ENCODE measurements around the gene FBN3. TPM values are rescaled to one million over a fixed set of nuclear protein-coding genes. Genes with fewer than 3 reads are reported as not detected.

FBN3 gene
- polyA plus RNA-seq, 1 donor from 2014 or later = 52.7 TPM

GRCh38 chr19:8050274-8051096, 98.9 kb downstream of the FBN3 start (continued):
- TF ChIP-seq EP300 (conservative IDR thresholded peaks at IDR 0.05; ENCODE audit: poor library complexity, severe bottlenecking) (no peak), MXI1 (conservative IDR thresholded peaks at IDR 0.05; ENCODE audit: poor library complexity, severe bottlenecking) (no peak)

- Histone ChIP-seq H3K9me2 (ENCODE audit: insufficient read depth, low read length) (no peaks in the 10 kb centered on the region), H3K36me3 (ENCODE audit: insufficient read depth, low read length) (no peaks in the 10 kb centered on the region), H3K4me3 (ENCODE audit: low read length) (no peak overlapping the region), H3K27me3 (ENCODE audit: insufficient read depth, low read depth, low read length) (peaks cover 3% of the 10 kb centered on the region), H3K79me2 (replicated peaks; ENCODE audit: insufficient read depth, low read length) (no peaks in the 10 kb centered on the region), H2AFZ (ENCODE audit: low read depth, low read length) (no peak overlapping the region), H3K4me2 (ENCODE audit: low read length) (no peak overlapping the region), H3K27ac (ENCODE audit: low read length) (no peak overlapping the region), H3K9me3 (ENCODE audit: low read length) (no peaks in the 10 kb centered on the region), H4K20me1 (ENCODE audit: insufficient read depth) (no peaks in the 10 kb centered on the region), H3K9ac (ENCODE audit: low read length) (no peak overlapping the region), H3F3A (ENCODE audit: insufficient read depth, low read length, poor library complexity, severe bottlenecking) (no peaks in the 10 kb centered on the region)
- TF ChIP-seq POLR2AphosphoS5 (IDR thresholded peaks at IDR 0.05) (no peak), MXI1 (conservative IDR thresholded peaks at IDR 0.05; ENCODE audit: poor library complexity, severe bottlenecking) (no peak), TAF1 (IDR thresholded peaks at IDR 0.05; ENCODE audit: low read depth) (no peak), EZH2 (IDR thresholded peaks at IDR 0.05; ENCODE audit: borderline replicate concordance, insufficient read depth, low read length, poor library complexity, severe bottlenecking) (no peak), SMC3 (conservative IDR thresholded peaks at IDR 0.05; ENCODE audit: poor library complexity) (no peak), REST (IDR thresholded peaks at IDR 0.05; ENCODE audit: borderline replicate concordance) (no peak), EP300 (conservative IDR thresholded peaks at IDR 0.05; ENCODE audit: poor library complexity, severe bottlenecking) (no peak), RAD21 (conservative IDR thresholded peaks at IDR 0.05) (no peak)
These were observed 102.7 kb downstream of the FBN3 start for GRCh38 chr19:8046569-8047165.

- Histone ChIP-seq H3K79me2 (replicated peaks; ENCODE audit: insufficient read depth, low read length) (no peaks in the 10 kb centered on the region), H3K36me3 (ENCODE audit: insufficient read depth, low read length) (no peaks in the 10 kb centered on the region), H3K9me2 (ENCODE audit: insufficient read depth, low read length) (no peaks in the 10 kb centered on the region)
These were observed 103.4 kb downstream of the FBN3 start for GRCh38 chr19:8045872-8046568.

More at GRCh38 chr19:8045872-8046568, 103.4 kb downstream of the FBN3 start:
- Histone ChIP-seq H3K9ac (ENCODE audit: low read length) (no peak overlapping the region), H3K27ac (ENCODE audit: low read length) (no peak overlapping the region), H3K27me3 (ENCODE audit: insufficient read depth, low read depth, low read length) (peaks cover 3% of the 10 kb centered on the region), H3F3A (ENCODE audit: insufficient read depth, low read length, poor library complexity, severe bottlenecking) (no peaks in the 10 kb centered on the region), H3K9me3 (ENCODE audit: low read length) (no peaks in the 10 kb centered on the region), H3K4me3 (ENCODE audit: low read length) (no peak overlapping the region), H3K4me2 (ENCODE audit: low read length) (no peak overlapping the region), H2AFZ (ENCODE audit: low read depth, low read length) (no peak overlapping the region), H4K20me1 (ENCODE audit: insufficient read depth) (no peaks in the 10 kb centered on the region)
- TF ChIP-seq EP300 (conservative IDR thresholded peaks at IDR 0.05; ENCODE audit: poor library complexity, severe bottlenecking) (no peak), CTCF (IDR thresholded peaks at IDR 0.05; ENCODE audit: poor library complexity, severe bottlenecking) (no peak), EZH2 (IDR thresholded peaks at IDR 0.05; ENCODE audit: borderline replicate concordance, insufficient read depth, low read length, poor library complexity, severe bottlenecking) (no peak), TAF1 (IDR thresholded peaks at IDR 0.05; ENCODE audit: low read depth) (no peak), MXI1 (conservative IDR thresholded peaks at IDR 0.05; ENCODE audit: poor library complexity, severe bottlenecking) (no peak), REST (IDR thresholded peaks at IDR 0.05; ENCODE audit: borderline replicate concordance) (no peak), RAD21 (conservative IDR thresholded peaks at IDR 0.05) (no peak)

Measured in neural cell (in vitro differentiated cells).